Measurements from ENCODE around the gene RCOR1.
"Not testable (repeated sequence)": the region's sequence is repeated elsewhere in the genome, so short reads cannot be mapped to it uniquely, and the experiment has no call there.

RCOR1 gene

GRCh38 chr14:102754370-102755262, 162.2 kb downstream of the RCOR1 start:
- DNase-seq, result no peak

GRCh38 chr14:102757646-102758045, 165.2 kb downstream of the RCOR1 start:
- no peak for DNase-seq

- DNase-seq, result no peak
These were observed 165.6 kb downstream of the RCOR1 start for GRCh38 chr14:102758087-102758486.

GRCh38 chr14:102759456-102760187, 167.2 kb downstream of the RCOR1 start:
- DNase-seq, result no peak

- DNase-seq, result no peak
These were observed 168.2 kb downstream of the RCOR1 start for GRCh38 chr14:102760496-102761193.

- no peak for DNase-seq
These were observed 168.8 kb downstream of the RCOR1 start for GRCh38 chr14:102761206-102761605.

GRCh38 chr14:102764220-102764671, 171.8 kb downstream of the RCOR1 start:
- DNase-seq, result no peak

- DNase-seq, result not testable (repeated sequence)
These were observed 173.3 kb downstream of the RCOR1 start for GRCh38 chr14:102765770-102766169.

GRCh38 chr14:102768223-102769048, 176.0 kb downstream of the RCOR1 start:
- DNase-seq, result no peak

- DNase-seq, result no peak
These were observed 176.5 kb downstream of the RCOR1 start for GRCh38 chr14:102769049-102769327.

- DNase-seq, result no peak
These were observed 178.0 kb downstream of the RCOR1 start for GRCh38 chr14:102770147-102771123.

- DNase-seq, result no peak
These were observed 178.7 kb downstream of the RCOR1 start for GRCh38 chr14:102771144-102771543.

GRCh38 chr14:102772781-102773570, 180.5 kb downstream of the RCOR1 start:
- no peak for DNase-seq

GRCh38 chr14:102774391-102775153, 182.1 kb downstream of the RCOR1 start:
- DNase-seq, result peak; percentile 38

GRCh38 chr14:102775855-102776760, 183.7 kb downstream of the RCOR1 start:
- no peak for DNase-seq

- DNase-seq, result peak; percentile 84
These were observed 184.6 kb downstream of the RCOR1 start, which contains the start of gene TRAF3 for GRCh38 chr14:102776761-102777710. Gene TRAF3, plus strand, starts transcription at chr14:102777449. Its CDS starts 92,753 bp downstream, at chr14:102870202.

GRCh38 chr14:102777711-102778337, 185.4 kb downstream of the RCOR1 start:
- DNase-seq, result no peak

Measured in activated CD4-positive, alpha-beta T cell treated with anti-CD3 and anti-CD28 coated beads for 1 hour (primary cell).